Natural killer cell treated with Interleukin-12 subunit alpha and Interleukin-12 subunit beta and Interleukin-15 and Interleukin-18, amount 100 ng/mL, for 72 hours (primary cell): Measurements from ENCODE around the gene LRRC18. TPM values are rescaled to one million over a fixed set of nuclear protein-coding genes. Genes with fewer than 3 reads are reported as not detected.

Experiments used
- total RNA-seq, 2 donors: library from RNA; stranded (reverse); gene quantifications; one replicate each; pipeline ENCODE4 v1.2.3, GENCODE V29; 2022

The LRRC18 gene
- total RNA-seq, 2 donors from 2014 or later, result not detected

Other genes with a start within 250 kb of the LRRC18 start
- under 1 TPM; 0.25 to 0.38 TPM for gene VSTM4, start 175.7 kb upstream of the LRRC18 start, total RNA-seq
- gene FAM170B, start 194.2 kb upstream of the LRRC18 start, total RNA-seq, result under 1 TPM in 1 of 2 donors, not detected in 1; 0.31 TPM
- 10 to 100 TPM; 13.2 to 86.0 TPM for gene TMEM273, start 248.6 kb upstream of the LRRC18 start, total RNA-seq